Measurements from ENCODE around the gene AGPAT4.

DNA sequence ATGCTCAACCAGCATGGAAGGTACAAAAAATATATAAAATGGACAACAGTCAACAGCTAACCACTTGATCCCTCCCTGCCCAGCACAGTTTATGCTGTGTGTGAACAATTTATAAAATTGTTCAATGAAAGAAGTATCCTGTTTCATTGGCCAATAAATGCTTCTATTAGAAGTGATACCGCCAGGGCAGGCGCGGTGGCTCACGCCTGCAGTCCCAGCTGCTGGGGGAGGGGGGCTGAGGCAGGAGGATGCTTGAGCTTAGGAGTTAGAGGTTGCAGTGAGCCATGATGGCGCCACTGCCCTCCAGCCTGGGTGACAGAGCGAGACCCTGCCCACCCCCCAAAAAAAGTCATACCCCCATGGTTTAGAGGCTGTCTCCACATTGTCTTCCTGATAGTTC, 4.6 kb downstream of the AGPAT4 start:
- TF ChIP-seq EZH2 (IDR thresholded peaks at IDR 0.05; ENCODE audit: borderline replicate concordance, insufficient read depth, low read depth, low read length, poor library complexity, severe bottlenecking), result no peak
- TF ChIP-seq, protein P1, sequence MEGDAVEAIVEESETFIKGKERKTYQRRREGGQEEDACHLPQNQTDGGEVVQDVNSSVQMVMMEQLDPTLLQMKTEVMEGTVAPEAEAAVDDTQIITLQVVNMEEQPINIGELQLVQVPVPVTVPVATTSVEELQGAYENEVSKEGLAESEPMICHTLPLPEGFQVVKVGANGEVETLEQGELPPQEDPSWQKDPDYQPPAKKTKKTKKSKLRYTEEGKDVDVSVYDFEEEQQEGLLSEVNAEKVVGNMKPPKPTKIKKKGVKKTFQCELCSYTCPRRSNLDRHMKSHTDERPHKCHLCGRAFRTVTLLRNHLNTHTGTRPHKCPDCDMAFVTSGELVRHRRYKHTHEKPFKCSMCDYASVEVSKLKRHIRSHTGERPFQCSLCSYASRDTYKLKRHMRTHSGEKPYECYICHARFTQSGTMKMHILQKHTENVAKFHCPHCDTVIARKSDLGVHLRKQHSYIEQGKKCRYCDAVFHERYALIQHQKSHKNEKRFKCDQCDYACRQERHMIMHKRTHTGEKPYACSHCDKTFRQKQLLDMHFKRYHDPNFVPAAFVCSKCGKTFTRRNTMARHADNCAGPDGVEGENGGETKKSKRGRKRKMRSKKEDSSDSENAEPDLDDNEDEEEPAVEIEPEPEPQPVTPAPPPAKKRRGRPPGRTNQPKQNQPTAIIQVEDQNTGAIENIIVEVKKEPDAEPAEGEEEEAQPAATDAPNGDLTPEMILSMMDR (IDR thresholded peaks at IDR 0.05), result no peak

Data from B cell (primary cell).